GM19467 (cell line): ENCODE data around the gene CTXND2.
"Not testable (repeated sequence)": the region's sequence is repeated elsewhere in the genome, so short reads cannot be mapped to it uniquely, and the experiment has no call there.

Experiments used
- ATAC-seq: cut with Tn5 transposase; IDR thresholded peaks from one replicate; pipeline ENCODE4 v1.9.1; 2021; ENCODE audit warnings: mild to moderate bottlenecking, moderate library complexity; ENCODE audit not compliant: unreplicated experiment

The CTXND2 gene

GRCh38 chr1:150887018-150887417, at the start of gene CTXND2:
CTXND2 (plus strand) TSS chr1:150887136; CDS start chr1:150912315, 25,179 bp downstream.
- ATAC-seq: no peak

- ATAC-seq: not testable (repeated sequence)
Observed at GRCh38 chr1:150840850-150841249, 46.1 kb upstream of the CTXND2 start.

DNA sequence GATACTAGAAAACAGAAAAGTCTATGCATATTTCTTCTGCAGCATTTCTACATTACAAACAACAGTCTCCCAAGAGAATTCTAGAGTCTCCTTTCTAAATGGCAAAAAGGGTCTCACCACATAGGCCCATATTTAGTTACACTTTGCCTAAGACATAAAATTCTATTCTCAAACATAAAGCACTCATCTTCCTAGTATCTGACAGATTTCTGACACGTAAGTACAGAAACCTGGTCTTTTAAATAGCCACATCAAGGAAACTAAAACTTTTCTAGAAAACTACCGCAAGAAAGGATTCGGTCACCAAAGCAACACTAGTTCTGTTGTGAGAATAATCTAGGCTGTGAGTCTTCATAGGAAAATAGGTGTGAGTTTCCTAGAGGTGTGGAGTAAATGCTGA, 45.3 kb upstream of the CTXND2 start:
- no peak for ATAC-seq

- no peak for ATAC-seq
Observed at GRCh38 chr1:150842343-150842742, 44.6 kb upstream of the CTXND2 start.

GRCh38 chr1:150842964-150843363, 44.0 kb upstream of the CTXND2 start:
- ATAC-seq: no peak

DNA sequence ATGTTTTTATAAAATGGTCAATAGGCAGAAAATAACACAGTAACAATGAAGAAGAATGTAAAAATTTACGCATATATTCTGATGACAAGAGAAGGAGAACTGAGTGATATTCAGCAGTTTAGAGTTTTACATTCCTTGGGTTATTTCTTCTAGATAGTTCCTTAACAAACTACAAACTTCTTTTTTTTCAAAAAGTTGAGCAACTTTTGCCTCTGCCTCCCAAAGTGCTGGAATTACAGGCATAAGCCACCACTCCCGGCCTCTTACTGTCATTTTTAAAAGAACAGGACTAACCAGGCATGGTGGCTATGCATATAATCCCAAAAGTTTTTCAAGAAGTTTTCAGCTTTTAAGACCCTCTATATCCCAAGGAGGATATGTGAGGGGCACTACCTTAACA, 43.5 kb upstream of the CTXND2 start:
- ATAC-seq: no peak

GRCh38 chr1:150846473-150847146, 40.3 kb upstream of the CTXND2 start:
- no peak for ATAC-seq

DNA sequence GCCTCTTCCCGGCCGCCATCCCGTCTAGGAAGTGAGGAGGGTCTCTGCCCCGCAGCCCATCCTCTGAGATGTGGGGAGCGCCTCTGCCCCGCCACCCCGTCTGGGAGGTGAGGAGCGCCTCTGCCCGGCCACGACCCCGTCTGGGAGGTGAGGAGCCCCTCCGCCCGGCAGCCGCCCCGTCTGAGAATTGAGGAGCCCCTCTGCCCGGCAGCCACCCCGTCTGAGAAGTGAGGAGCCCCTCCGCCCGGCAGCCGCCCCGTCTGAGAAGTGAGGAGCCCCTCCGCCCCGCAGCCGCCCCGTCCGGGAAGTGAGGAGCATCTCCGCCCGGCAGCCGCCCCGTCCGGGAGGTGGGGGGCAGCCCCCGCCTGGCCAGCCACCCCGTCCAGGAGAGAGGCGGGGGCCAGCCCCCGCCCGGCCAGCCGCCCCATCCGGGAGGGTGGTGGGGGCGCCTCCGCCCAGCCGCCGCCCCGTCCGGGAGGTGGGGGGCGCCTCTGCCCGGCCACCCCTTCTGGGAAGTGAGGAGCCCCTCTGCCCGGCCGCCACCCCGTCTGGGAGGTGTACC, 36.1 kb upstream of the CTXND2 start:
- ATAC-seq: not testable (repeated sequence)

- not testable (repeated sequence) for ATAC-seq
Observed at GRCh38 chr1:150852734-150853133, 34.2 kb upstream of the CTXND2 start.

GRCh38 chr1:150863724-150864123, 23.2 kb upstream of the CTXND2 start:
- no peak for ATAC-seq

- not testable (repeated sequence) for ATAC-seq
Observed at GRCh38 chr1:150864200-150864599, 22.7 kb upstream of the CTXND2 start.

DNA sequence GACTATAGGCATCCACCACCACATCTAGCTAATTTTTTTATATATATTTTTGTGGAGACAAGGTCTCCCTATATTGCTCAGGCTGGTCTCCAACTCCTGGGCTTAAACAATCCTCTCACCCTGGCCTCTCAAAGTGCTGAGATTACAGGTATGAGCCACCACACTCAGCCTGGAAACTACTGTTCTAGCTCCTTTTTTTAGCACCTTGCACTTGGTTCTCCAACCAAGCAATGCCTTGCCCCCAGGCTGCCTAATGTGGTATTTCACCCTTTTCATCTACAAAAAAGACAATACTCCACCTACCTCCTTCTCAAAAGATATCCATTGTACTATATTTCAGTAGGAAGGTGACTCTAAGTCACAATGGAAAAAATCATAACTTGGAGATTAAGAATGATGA, 17.3 kb upstream of the CTXND2 start:
- ATAC-seq: no peak

GRCh38 chr1:150872572-150872971, 14.4 kb upstream of the CTXND2 start:
- no peak for ATAC-seq

GRCh38 chr1:150873521-150873920, 13.4 kb upstream of the CTXND2 start:
- no peak for ATAC-seq

GRCh38 chr1:150874455-150875196, 12.3 kb upstream of the CTXND2 start:
- ATAC-seq: no peak

GRCh38 chr1:150875197-150876118, 11.5 kb upstream of the CTXND2 start:
- ATAC-seq: no peak

- ATAC-seq: peak; percentile 18
Observed at GRCh38 chr1:150876119-150876454, 10.8 kb upstream of the CTXND2 start.

GRCh38 chr1:150878931-150879330, 8.0 kb upstream of the CTXND2 start:
- not testable (repeated sequence) for ATAC-seq

GRCh38 chr1:150881331-150882070, 5.4 kb upstream of the CTXND2 start:
- ATAC-seq: no peak

GRCh38 chr1:150883121-150883520, 3.8 kb upstream of the CTXND2 start:
- ATAC-seq: not testable (repeated sequence)
